IPS-15b (cell line): ENCODE results near the gene RDH12.

Experiments used
- H3K27me3 ChIP-seq: one replicate; pipeline ENCODE4 v1.6.1; 2013; ENCODE audit warnings: low read length; ENCODE audit not compliant: control insufficient read depth, insufficient read depth
- H3K36me3 ChIP-seq: one replicate; pipeline ENCODE4 v1.6.1; 2013; ENCODE audit warnings: low read length; ENCODE audit not compliant: control insufficient read depth, insufficient read depth
- H3K4me1 ChIP-seq: one replicate; pipeline ENCODE4 v1.6.1; 2013; ENCODE audit warnings: mild to moderate bottlenecking, low read length; ENCODE audit not compliant: control insufficient read depth, insufficient read depth
- H3K4me3 ChIP-seq: one replicate; pipeline ENCODE4 v1.5.1; 2013; ENCODE audit warnings: low read depth, low read length
- H3K9ac ChIP-seq: one replicate; pipeline ENCODE4 v1.6.1; 2013; ENCODE audit warnings: low read depth, mild to moderate bottlenecking, low read length
- H3K9me3 ChIP-seq: one replicate; pipeline ENCODE4 v1.6.1; 2013; ENCODE audit warnings: mild to moderate bottlenecking, low read length; ENCODE audit not compliant: control insufficient read depth, insufficient read depth

The RDH12 gene

DNA sequence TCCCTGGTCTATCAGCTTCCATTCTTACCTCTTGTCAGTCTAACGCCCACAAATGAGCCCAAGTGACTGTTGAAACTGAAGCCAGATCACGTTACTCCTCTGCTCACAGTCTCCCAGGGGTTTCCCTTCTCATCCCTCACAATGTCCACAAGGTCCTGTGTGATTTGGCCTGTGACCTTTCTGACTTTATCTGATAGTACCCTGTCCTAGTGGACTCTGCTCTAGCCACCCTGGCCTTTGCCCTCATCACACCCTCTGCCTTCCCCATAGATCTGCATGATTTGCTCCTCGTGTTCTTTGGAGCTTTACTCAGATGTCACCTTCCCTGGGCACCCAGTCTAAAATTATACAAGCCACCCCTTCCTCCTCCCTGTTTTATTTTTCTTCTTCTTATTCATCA, 55.5 kb downstream of the RDH12 start:
- Histone ChIP-seq H3K4me1 (no peaks in the 10 kb centered on the region), H3K27me3 (no peaks in the 10 kb centered on the region), H3K9me3 (no peaks in the 10 kb centered on the region), H3K9ac (no peak overlapping the region), H3K36me3 (peaks cover 23% of the 10 kb centered on the region), H3K4me3 (no peak overlapping the region)

DNA sequence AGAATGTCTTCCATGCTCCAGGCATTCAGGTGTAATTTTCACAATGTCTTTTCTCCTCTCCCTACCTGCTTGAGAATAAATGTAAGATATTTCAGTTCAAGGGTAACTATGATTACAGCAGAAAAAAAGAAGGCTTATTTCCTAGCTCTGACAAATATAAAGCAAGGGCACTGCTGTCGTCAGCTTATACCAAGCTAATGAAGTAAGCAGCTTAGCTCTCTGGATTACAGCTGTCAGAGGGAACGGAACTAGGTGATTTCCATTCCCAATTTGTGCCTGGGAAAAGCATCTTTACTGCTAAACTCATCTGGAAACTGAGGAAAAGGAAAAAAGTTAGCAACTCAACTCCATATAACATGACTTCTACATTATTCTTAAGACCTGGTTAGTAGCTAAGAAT, 58.2 kb downstream of the RDH12 start:
- Histone ChIP-seq H3K4me1 (no peaks in the 10 kb centered on the region), H3K27me3 (no peaks in the 10 kb centered on the region), H3K9me3 (no peaks in the 10 kb centered on the region), H3K4me3 (no peak overlapping the region), H3K9ac (no peak overlapping the region), H3K36me3 (peaks cover 10% of the 10 kb centered on the region)

DNA sequence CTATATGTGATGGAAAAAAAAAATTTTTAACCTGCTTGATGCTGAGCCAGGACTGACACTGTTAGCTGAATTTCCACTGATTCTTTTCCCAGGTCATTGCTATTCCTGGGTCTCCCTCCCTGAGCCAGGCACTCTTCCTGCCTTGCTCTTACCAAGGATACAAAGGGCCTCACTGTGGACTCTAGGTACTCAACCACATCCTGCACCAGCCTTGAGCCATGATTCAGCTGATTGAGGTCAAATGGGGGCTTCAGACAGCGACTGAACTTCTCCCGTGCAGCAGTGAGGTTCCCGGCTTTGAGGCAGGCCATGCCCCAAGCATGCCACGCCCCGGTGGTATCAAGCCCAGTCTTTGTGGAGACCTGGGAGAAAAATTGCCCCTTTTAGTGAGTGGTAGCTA, 60.4 kb downstream of the RDH12 start:
- no peaks in the 10 kb centered on the region for H3K4me1 ChIP-seq
- H3K4me3 ChIP-seq: no peak overlapping the region
- H3K27me3 ChIP-seq: no peaks in the 10 kb centered on the region
- H3K9me3 ChIP-seq: no peaks in the 10 kb centered on the region
- H3K9ac ChIP-seq: no peak overlapping the region
- peaks cover 15% of the 10 kb centered on the region for H3K36me3 ChIP-seq

DNA sequence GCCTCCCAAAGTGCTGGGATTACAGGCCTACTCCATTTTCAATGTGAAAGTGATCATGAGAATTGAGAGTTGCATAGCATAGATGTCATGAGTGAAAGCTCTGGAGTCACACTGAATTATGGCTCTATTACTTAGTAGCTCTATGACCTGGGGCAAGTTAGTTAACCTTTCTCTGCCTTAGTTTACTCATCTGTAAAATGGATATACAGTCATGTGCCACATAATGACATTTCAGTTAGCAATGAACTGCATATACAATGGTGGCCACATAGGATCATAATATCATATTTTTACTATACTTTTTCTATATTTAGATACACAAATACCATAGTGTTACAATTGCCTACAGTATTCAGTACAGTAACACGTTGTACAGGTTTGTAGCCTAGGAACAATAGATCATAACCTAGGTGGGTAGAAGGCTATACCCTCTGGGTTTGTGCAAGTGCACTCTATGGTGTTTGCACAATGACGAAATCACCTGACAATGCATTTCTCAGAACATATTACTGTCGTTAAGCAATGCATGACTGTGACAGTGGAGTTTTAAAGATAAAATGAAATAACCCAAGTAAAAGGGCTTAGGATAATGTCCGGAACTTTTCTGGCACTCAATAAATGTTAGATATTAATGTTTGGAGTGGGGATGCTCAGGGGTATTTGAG, 61.6 kb downstream of the RDH12 start:
- H3K9ac ChIP-seq: no peak overlapping the region
- peaks cover 15% of the 10 kb centered on the region for H3K36me3 ChIP-seq
- no peaks in the 10 kb centered on the region for H3K4me1 ChIP-seq
- no peak overlapping the region for H3K4me3 ChIP-seq
- H3K9me3 ChIP-seq: no peaks in the 10 kb centered on the region
- H3K27me3 ChIP-seq: no peaks in the 10 kb centered on the region

DNA sequence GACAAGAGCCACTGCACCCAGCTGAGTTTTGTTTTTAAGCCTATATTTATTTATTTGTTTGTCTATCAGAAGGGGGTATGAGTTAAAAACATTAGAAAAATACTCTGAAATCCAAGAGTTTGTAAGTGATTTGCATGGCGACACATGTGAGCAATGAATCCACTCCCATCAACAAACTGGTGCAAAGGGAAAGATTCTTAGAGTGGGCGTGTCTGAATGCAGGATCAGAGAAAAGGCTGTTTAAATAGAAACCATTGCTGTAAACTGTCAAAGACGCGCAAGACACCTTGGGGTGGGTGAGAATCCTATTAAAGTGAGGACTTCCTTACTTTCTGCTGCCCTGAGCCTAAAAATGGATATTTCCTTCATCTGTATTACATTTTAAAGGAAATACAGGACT, 62.8 kb downstream of the RDH12 start:
- Histone ChIP-seq H3K4me3 (no peak overlapping the region), H3K4me1 (no peaks in the 10 kb centered on the region), H3K9me3 (no peaks in the 10 kb centered on the region), H3K27me3 (no peaks in the 10 kb centered on the region), H3K36me3 (peaks cover 15% of the 10 kb centered on the region), H3K9ac (no peak overlapping the region)

DNA sequence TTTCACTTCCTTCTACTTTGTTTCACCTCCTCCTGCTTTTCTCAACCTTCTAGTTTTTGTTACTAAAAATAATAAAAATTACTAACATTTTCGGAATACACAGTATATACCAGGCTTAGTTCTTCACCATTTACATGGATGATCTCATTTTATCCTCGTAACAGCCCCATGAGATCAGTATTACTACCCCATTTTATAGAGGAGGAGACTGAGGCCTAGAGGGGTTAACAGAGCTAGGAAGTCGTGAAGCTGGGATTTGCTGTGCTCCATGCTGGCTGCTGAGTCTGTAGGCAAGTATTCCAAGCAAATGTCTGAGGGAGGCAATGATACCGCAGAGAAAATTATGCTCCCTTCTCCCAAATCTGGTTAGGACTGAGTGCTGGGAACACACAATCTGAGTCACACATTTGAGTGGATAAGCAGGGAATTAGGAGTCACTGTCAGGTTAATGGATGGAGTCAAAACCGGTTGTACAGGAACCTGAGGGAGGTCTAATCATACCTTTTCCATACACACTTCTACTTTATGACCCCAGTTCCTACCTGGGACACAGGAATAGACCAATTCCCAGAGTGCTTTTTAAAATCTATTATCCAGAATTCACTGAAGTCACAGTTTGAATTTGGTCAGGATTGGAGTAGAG, 63.6 kb downstream of the RDH12 start:
- Histone ChIP-seq H3K9me3 (no peaks in the 10 kb centered on the region), H3K36me3 (peaks cover 15% of the 10 kb centered on the region), H3K9ac (no peak overlapping the region), H3K27me3 (no peaks in the 10 kb centered on the region), H3K4me1 (no peaks in the 10 kb centered on the region), H3K4me3 (no peak overlapping the region)

DNA sequence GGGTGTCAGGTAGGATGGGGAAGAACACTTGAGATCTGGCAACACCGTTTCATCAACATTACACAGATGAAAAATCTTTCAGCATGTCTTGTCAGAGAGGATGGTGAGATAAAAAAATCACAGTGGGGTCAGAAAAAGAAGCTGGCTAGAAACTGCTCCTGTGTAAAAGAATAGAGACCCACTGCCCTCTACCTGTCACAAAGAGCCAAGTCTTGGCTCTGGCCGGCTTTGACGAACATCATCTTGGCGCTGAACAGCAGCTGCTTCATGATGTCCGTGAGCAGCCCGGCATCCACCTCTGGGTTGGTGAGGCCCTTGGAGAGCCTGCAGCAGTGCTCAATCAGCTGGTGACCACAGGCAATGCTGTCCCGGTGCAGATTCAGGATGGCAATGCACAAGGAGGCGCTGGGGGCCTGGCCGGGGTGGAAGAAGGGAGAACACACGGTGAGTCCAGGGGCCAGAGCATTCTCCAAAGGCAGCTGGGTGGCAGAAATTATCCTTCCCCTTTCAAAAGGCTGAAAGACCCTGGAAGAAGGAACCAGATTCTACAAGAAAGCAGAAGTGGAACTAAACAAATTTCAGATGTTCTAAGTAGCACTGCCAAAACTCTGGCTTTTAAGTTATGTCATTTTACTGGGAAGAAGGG, 64.5 kb downstream of the RDH12 start:
- no peaks in the 10 kb centered on the region for H3K27me3 ChIP-seq
- H3K4me3 ChIP-seq: no peak overlapping the region
- H3K36me3 ChIP-seq: peaks cover 12% of the 10 kb centered on the region
- H3K9me3 ChIP-seq: no peaks in the 10 kb centered on the region
- H3K4me1 ChIP-seq: no peaks in the 10 kb centered on the region
- no peak overlapping the region for H3K9ac ChIP-seq

DNA sequence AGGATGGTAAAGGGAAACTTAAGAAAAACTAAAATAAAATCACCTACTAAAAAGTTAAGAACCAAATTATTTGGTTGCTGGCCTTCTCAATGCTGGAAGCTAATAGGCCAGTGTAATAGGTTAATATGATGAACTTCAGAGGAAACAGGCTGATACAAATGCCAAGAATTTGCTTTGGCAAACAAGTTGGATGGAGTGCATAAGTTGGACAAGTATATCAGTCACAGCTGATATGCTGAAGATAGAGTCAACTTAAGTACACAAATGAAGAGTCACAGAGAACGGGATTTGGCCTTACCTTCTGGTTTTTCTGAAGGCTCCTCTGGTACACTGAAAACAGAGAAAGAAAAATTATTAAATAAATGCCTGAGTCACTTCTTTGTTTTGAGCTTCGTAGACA, 66.5 kb downstream of the RDH12 start:
- Histone ChIP-seq H3K36me3 (peaks cover 19% of the 10 kb centered on the region), H3K4me1 (no peaks in the 10 kb centered on the region)

DNA sequence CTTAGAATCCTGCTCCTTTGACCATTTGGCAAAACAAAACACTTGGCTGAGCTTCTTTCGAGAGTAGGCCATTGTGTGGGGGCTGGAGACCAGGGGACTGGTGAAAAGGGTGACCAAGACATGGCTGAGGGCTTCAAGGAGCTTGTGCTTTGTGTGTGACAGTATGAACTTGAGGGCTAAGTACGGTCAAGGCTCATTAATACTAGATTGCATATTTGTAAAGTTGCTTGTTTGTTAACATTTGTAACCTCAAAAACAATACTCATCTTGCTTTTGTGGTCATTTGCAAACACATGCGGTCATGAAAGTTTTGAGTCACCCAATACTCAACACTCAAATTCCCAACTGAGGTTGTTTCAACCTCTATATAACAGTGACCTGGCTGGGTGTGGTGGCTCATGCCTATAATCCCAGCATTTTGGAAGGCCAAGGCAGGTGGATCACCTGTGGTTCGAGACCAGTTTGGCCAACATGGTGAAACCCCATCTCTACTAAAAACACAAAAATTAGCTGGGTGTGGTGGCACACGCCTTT, 72.2 kb downstream of the RDH12 start:
- Histone ChIP-seq H3K9ac (no peak overlapping the region), H3K36me3 (peaks cover 35% of the 10 kb centered on the region), H3K4me3 (no peak overlapping the region), H3K4me1 (no peaks in the 10 kb centered on the region), H3K9me3 (no peaks in the 10 kb centered on the region), H3K27me3 (no peaks in the 10 kb centered on the region)

More for the DNA sequence above, 66.5 kb downstream of the RDH12 start:
- H3K9me3 ChIP-seq: no peaks in the 10 kb centered on the region
- H3K4me3 ChIP-seq: no peak overlapping the region
- H3K9ac ChIP-seq: no peak overlapping the region
- H3K27me3 ChIP-seq: no peaks in the 10 kb centered on the region

DNA sequence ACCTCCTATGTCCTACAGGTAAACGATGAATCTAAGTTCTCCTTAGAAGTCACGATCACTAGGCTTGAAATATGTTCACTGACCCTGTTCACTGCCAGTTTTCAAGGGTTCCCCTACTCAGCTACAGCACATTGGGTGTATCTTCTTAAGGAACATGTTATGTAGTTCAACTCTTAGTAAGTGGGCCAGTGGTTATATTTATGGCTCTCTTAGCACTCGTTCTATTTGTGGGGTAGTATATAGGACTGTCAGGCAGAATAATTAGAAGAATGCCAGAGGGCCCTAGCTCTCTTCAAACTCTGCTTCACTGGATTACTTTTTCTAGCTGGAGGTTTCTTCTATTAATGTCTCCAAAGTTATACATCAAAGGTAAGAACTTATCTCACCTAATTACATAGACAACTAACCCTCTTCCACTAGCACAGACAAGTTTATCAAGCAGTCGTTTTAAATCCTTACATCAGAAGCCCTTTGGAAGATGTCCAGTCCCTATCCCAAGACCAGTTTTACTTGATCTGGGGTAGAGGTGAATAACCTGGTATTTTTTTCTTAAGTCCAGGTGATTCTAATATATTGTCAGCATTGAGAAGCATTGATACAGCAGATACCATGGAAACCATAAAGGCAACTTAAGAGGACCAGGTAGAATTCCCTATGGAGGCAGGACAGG, 75.1 kb downstream of the RDH12 start:
- H3K9ac ChIP-seq: no peak overlapping the region
- peaks cover 32% of the 10 kb centered on the region for H3K36me3 ChIP-seq
- no peak overlapping the region for H3K4me3 ChIP-seq
- no peaks in the 10 kb centered on the region for H3K4me1 ChIP-seq
- H3K27me3 ChIP-seq: no peaks in the 10 kb centered on the region
- no peaks in the 10 kb centered on the region for H3K9me3 ChIP-seq

DNA sequence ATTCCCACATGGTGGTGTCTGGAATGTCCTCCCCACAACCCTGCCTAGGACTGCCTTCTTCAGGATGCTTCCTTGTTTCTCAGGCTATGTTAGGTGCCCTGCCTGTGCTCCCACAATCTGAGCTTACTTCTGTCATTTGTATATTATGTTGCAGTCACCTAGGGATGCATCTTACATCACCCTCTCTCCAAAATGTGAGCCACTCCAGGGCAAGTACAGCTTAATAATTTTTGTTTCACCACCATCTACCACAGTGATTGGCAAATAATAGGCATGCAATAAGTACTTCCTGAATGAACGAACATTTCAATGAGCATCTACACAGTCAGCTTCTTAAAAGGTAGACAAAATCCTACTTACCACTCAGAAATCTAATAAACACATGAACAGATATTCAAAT, 77.1 kb downstream of the RDH12 start:
- H3K36me3 ChIP-seq: peaks cover 35% of the 10 kb centered on the region

More for the DNA sequence above, 77.1 kb downstream of the RDH12 start:
- Histone ChIP-seq H3K4me1 (no peaks in the 10 kb centered on the region), H3K4me3 (no peak overlapping the region), H3K9me3 (no peaks in the 10 kb centered on the region), H3K27me3 (no peaks in the 10 kb centered on the region), H3K9ac (no peak overlapping the region)
